Epidermal melanocyte (primary cell): Measurements from ENCODE around the gene PLPP4.

Source experiments
- DNase-seq: peaks from one replicate; pipeline ENCODE4 v3.0.0; 2011; ENCODE audit warnings: low spot score; ENCODE audit not compliant: insufficient read length

PLPP4 gene

DNA sequence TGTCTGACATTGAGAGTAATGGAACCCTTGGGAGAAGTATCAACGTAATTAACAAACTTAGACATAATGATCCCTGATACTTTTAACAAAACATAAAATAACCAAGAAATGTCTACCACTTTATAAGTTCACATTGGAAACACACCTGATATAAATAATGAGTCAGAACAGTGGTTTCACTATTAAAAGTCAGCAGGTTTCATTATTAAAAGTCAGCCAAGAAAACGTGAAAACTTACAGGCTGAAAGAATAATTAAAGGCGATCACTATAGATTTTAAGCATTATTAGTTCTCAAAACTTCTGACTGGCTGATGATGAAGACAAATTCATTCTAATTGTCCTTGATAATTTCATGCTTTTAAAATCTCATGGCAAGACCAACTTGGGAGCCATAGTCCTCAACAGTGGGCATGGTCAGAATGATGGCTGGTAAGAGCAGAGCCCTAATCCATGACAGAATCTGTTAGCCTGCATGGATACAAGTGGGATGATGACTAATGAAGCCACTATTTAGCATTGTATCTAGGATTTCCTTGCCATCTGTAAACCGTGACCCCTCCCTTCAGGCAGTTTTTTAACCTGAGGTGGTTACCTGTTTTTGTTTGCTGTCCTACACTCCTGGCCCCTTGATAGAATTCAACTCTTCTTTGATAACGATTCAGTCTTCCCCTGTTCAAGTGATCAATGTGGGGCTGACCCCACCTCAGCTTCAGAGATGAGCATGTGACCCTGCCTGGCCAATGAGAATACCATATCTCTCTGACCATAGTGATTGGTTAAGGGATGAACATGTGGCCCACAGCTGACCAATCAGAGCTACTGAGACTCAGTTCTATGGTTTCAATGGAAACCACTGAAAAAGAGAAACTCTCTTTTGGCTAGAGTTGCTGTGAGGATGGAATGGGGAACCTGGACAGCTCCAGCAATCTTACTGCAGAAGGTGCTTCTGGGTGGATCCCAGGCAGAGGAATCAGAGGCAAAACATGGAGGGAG is 151.0 kb downstream of the PLPP4 start:
- DNase-seq: no peak

DNA sequence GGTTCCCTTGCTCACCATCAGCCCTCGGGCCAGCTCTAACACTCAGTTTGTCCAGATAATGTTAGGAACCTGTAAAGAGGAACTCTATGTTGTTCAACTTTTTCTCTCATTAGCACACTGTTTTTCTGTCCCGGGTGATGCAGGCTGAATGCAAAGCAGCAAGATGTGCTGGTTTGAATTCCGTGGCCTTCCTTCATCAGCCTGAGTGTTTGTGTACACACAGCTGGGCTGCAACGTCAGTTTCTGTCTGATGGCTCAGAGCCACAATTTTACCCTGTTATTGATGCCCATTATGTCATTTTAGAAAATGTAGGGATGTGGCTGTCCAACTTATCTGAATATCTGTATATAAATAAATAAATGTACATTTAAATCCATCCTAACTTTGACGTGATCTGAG is 152.0 kb downstream of the PLPP4 start:
- no peak for DNase-seq

GRCh38 chr10:120610791-120611190 is 153.8 kb downstream of the PLPP4 start:
- DNase-seq: no peak

- no peak for DNase-seq
Observed at GRCh38 chr10:120612756-120613155, 155.7 kb downstream of the PLPP4 start.

DNA sequence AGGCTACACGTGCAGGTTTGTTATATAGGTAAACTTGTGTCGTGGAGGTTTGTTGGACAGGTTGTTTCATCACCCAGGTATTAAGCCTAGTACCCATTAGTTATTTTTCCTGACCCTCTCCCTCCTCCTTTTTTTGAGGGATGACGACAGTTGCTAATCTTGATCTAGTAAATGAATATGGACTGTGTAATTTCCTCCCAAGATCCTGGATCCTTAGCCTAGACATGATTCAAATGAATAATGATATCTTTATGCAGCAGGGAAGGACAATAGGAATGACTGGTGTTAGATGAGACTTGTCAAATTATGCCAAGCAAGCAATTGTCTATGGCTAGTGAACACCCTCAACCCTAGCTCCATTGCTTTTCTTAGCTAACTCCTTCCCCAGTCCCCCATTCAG is 156.2 kb downstream of the PLPP4 start:
- no peak for DNase-seq

DNA sequence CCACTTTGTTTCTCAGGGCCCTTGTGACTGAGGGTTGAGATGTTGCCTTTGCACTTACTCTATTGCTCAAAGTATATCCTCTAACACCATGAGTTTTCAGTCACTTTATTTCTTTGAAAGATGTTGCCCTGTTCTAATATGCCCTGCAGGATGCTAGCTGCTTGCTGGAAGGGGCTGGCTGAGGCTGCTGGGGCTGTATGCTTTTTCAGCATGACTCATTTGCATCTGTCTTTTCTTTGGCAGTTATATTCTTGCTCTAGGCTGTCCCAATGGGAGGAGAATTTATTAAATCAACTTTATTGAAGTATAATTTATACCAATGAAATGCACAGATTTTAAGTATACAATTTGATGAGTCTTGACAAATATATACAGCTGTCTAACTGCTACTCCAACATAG is 157.7 kb downstream of the PLPP4 start:
- no peak for DNase-seq

GRCh38 chr10:120616311-120616911 is 159.4 kb downstream of the PLPP4 start:
- no peak for DNase-seq

DNA sequence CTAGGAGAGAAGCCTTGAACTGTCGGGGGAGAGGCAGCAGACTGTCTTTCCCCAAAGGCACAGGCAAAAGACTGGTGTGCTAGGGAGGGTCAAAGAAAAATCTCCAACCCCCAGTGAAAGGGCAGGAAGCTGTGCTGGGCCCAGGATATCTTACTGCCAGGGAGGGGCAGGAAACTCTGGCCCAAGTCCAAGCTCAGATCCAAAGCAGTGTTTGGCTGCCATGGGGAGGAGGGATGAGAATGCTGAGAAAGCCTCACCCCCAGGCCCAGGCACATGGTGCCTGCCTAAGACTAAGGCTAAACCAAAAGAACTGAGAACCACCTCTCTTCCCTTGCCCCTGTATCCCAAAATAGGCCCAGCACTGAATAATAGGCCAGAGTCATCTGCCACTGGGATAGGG is 171.2 kb downstream of the PLPP4 start:
- no peak for DNase-seq

DNA sequence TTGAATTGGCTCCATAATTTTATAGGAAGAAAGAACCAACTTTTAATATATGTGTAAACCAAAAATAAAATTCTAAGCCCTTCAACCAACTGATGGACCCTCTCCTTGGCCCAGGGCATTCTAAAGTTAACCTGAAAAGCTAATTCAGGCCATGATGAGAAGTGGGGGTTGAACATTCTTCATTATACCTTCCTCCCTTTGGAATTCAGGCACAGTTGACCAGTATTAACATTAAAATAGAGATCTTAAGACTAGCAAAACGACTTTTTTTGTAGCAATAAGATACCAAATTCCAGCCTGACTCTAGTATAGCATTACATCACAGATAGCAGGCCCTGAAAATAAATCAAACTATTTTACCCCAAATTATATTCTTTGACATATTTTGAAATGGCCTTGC is 173.2 kb downstream of the PLPP4 start:
- no peak for DNase-seq

- DNase-seq: no peak
Observed at GRCh38 chr10:120632047-120632446, 175.0 kb downstream of the PLPP4 start.

- no peak for DNase-seq
Observed at GRCh38 chr10:120632942-120633341, 175.9 kb downstream of the PLPP4 start.

DNA sequence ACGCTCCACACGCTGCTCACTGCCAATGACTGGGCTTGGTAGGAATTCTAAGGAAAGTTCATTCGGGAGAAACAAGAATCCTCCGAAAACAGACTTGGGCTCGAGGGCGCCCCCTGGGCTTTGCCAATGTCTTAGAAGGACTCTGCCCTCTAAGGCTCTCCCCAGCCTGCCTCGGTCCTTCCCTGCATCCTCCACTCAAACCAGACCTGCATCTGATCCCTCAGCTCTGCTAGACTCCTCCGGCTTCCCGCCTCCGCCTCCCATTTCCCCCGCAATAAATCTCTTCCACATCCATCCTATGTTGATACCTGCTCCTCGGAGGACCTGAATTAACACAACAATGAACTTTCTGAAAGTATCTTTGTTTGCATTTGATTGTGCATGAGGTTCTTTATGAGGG is 177.6 kb downstream of the PLPP4 start:
- no peak for DNase-seq
